ENCODE measurements around the gene MAN2B2. TPM values are rescaled to one million over a fixed set of nuclear protein-coding genes. Genes with fewer than 3 reads are reported as not detected.

The MAN2B2 gene
- total and polyA plus RNA-seq, 2 experiments from 2014 or later = 22.2 to 24.0 TPM

DNA sequence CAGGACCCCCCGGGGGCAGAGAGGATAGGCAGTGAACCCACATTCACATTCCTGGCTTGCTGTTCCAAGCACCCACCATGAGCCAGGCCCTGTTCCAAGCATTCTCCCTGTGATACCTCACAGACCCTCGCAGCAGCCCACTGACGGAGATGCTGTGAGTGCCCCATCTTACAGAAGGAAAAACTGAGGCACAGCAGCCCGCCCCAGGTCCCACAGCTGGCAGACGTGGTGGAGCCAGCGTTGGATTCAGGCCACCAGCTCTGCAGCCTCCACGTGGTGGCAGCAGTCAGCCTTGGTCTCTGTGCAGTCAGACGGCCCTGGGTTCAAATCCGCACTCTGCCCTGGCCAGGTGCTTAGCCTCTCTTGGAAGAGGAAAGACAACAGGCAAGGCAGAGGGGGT is 16.8 kb downstream of the MAN2B2 start:
- Histone ChIP-seq H3K4me3 (no peak overlapping the region), H3K36me3 (replicated peaks; ENCODE audit: insufficient read depth, low read depth) (no peaks in the 10 kb centered on the region), H3K27ac (no peak overlapping the region), H3K4me2 (no peak overlapping the region), H3K9me3 (ENCODE audit: low read depth) (no peaks in the 10 kb centered on the region), H3K79me2 (no peaks in the 10 kb centered on the region), H2AFZ (no peak overlapping the region), H4K20me1 (ENCODE audit: insufficient read depth, poor library complexity, severe bottlenecking) (no peaks in the 10 kb centered on the region), H3K9me2 (replicated peaks; ENCODE audit: insufficient read depth) (no peaks in the 10 kb centered on the region), H3K27me3 (no peaks in the 10 kb centered on the region), H3K4me1 (ENCODE audit: insufficient read depth) (no peaks in the 10 kb centered on the region)
- DNase-seq (ENCODE audit: low spot score) = no peak
- 89% methylated on average over 9 of the region's 9 CpGs for WGBS (ENCODE audit: low lambda C conversion rate, missing lambda C conversion rate)
- TF ChIP-seq, protein P1, sequence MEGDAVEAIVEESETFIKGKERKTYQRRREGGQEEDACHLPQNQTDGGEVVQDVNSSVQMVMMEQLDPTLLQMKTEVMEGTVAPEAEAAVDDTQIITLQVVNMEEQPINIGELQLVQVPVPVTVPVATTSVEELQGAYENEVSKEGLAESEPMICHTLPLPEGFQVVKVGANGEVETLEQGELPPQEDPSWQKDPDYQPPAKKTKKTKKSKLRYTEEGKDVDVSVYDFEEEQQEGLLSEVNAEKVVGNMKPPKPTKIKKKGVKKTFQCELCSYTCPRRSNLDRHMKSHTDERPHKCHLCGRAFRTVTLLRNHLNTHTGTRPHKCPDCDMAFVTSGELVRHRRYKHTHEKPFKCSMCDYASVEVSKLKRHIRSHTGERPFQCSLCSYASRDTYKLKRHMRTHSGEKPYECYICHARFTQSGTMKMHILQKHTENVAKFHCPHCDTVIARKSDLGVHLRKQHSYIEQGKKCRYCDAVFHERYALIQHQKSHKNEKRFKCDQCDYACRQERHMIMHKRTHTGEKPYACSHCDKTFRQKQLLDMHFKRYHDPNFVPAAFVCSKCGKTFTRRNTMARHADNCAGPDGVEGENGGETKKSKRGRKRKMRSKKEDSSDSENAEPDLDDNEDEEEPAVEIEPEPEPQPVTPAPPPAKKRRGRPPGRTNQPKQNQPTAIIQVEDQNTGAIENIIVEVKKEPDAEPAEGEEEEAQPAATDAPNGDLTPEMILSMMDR (IDR thresholded peaks at IDR 0.05; ENCODE audit: poor library complexity) = no peak
- no peak for TF ChIP-seq EZH2phosphoT487 (IDR thresholded peaks at IDR 0.05; ENCODE audit: low read depth, severe bottlenecking, unreplicated experiment)
- no peak for TF ChIP-seq EZH2 (IDR thresholded peaks at IDR 0.05; ENCODE audit: borderline replicate concordance)

DNA sequence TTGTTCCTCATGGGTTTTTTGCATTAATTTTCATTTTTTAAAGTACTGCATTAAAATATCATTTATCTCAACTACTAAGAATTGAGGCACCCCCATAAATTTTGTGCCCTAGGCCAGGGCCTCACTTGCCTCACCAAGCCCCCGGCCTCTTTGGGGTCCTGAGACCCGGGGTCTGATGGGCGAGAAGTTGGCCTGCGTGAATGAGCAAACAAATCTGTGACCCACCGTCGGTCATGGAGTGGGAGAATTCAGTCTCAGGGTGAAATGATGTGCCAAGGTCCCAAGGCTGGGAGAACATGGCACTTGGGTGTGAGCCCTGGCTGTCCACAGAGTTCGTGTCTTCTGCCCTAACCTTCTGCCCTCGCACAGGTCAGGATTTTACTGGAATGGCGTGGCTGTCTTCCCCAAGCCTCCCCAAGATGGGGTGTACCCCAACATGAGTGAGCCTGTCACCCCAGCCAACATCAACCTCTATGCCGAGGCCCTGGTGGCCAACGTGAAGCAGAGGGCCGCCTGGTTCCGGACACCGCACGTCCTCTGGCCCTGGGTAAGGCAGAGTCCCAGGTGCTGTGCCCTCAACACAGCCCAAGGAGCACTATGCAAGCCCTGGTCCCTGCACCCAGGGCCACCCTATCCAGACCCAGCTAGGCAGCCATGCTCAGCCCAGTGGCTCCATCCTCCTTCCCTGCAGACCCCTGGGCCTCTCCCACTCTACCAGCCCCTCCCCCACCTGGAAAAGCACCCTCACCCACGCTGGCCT is 18.0 kb downstream of the MAN2B2 start:
- 92% methylated on average over 16 of the region's 16 CpGs for WGBS (ENCODE audit: low lambda C conversion rate, missing lambda C conversion rate)
- Histone ChIP-seq H3K79me2 (no peaks in the 10 kb centered on the region), H3K4me3 (no peak overlapping the region), H3K36me3 (replicated peaks; ENCODE audit: insufficient read depth, low read depth) (no peaks in the 10 kb centered on the region), H3K4me2 (no peak overlapping the region), H3K27me3 (no peaks in the 10 kb centered on the region), H4K20me1 (ENCODE audit: insufficient read depth, poor library complexity, severe bottlenecking) (no peaks in the 10 kb centered on the region), H3K9me3 (ENCODE audit: low read depth) (no peaks in the 10 kb centered on the region), H3K27ac (no peak overlapping the region), H3K4me1 (ENCODE audit: insufficient read depth) (no peaks in the 10 kb centered on the region), H3K9me2 (replicated peaks; ENCODE audit: insufficient read depth) (no peaks in the 10 kb centered on the region), H2AFZ (no peak overlapping the region)
- DNase-seq (ENCODE audit: low spot score) = no peak
- TF ChIP-seq, protein P1 (IDR thresholded peaks at IDR 0.05; ENCODE audit: poor library complexity) = no peak
- no peak for TF ChIP-seq EZH2 (IDR thresholded peaks at IDR 0.05; ENCODE audit: borderline replicate concordance)
- TF ChIP-seq EZH2phosphoT487 (IDR thresholded peaks at IDR 0.05; ENCODE audit: low read depth, severe bottlenecking, unreplicated experiment) = no peak

DNA sequence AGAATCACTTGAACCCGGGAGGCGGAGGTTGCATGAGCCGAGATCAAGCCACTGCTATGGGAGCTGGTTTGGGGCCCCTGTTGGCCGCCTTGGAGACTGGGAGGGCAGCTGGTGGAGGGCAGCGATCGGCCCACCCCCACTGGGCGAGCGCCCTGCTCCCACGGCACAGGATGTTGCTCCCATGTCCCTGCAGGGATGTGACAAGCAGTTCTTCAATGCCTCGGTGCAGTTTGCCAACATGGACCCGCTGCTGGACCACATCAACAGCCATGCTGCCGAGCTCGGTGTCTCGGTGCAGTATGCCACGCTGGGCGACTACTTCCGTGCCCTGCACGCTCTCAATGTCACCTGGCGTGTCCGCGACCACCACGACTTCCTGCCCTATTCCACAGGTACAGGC is 19.4 kb downstream of the MAN2B2 start:
- no peaks in the 10 kb centered on the region for H3K9me2 ChIP-seq (replicated peaks; ENCODE audit: insufficient read depth)
- H3K36me3 ChIP-seq (replicated peaks; ENCODE audit: insufficient read depth, low read depth) = no peaks in the 10 kb centered on the region

More for the DNA sequence above, 19.4 kb downstream of the MAN2B2 start:
- Histone ChIP-seq H3K4me2 (no peak overlapping the region), H3K27ac (no peak overlapping the region), H4K20me1 (ENCODE audit: insufficient read depth, poor library complexity, severe bottlenecking) (no peaks in the 10 kb centered on the region), H3K9me3 (ENCODE audit: low read depth) (no peaks in the 10 kb centered on the region), H3K27me3 (no peaks in the 10 kb centered on the region), H2AFZ (no peak overlapping the region), H3K79me2 (no peaks in the 10 kb centered on the region), H3K4me3 (no peak overlapping the region), H3K4me1 (ENCODE audit: insufficient read depth) (no peaks in the 10 kb centered on the region)
- WGBS (ENCODE audit: low lambda C conversion rate, missing lambda C conversion rate) = 98% methylated on average over 22 of the region's 22 CpGs
- DNase-seq (ENCODE audit: low spot score) = no peak
- TF ChIP-seq EZH2phosphoT487 (IDR thresholded peaks at IDR 0.05; ENCODE audit: low read depth, severe bottlenecking, unreplicated experiment) = no peak
- TF ChIP-seq, protein P1 (IDR thresholded peaks at IDR 0.05; ENCODE audit: poor library complexity) = no peak
- no peak for TF ChIP-seq EZH2 (IDR thresholded peaks at IDR 0.05; ENCODE audit: borderline replicate concordance)

Data from hepatocyte (in vitro differentiated cells).